K562 (cell line): Measurements from ENCODE around the gene GEMIN5. TPM values are rescaled to one million over a fixed set of nuclear protein-coding genes. Genes with fewer than 3 reads are reported as not detected.

ENCODE experiments used
- ATAC-seq: fragments of 200-7000 bp; cut with Tn5 transposase; 3 replicates; pipeline ENCODE4 v1.9.1; 2020; ENCODE audit warnings: moderate library complexity
- BruUV-seq: library from RNA; stranded (reverse); fragments of 400-500 nt; replicated peaks from 2 replicates; lab custom pipeline; 2021; lab: Mats Ljungman, UMichigan
- CTCF ChIA-PET: fragments of 300-600 bp; formaldehyde crosslinking; extraction: SDS; loops from one replicate; lab custom pipeline; 2021; ENCODE audit warnings: low intra/inter-chr PET ratio; lab: Yijun Ruan, JAX
- POLR2A ChIA-PET: fragments of 300-600, 350-650 bp; sonication (Branson Sonifier 250); formaldehyde crosslinking; extraction: SDS; loops from one replicate; lab custom pipeline; 2021; ENCODE audit warnings: antibody characterized with exemption, inconsistent platforms; lab: Yijun Ruan, JAX
- DNase-seq, 4 experiments: peaks; one replicate each; pipeline versions ENCODE4 v3.0.0 to v3.0.0-alpha.2; 2011 to 2018; ENCODE audit warnings: low spot score in 3 of 4, mixed read lengths in 3 of 4; ENCODE audit errors: extremely low read depth in 1 of 4
- FAIRE-seq: peaks from 2 replicates; lab custom pipeline; 2011; peaks lifted over from hg19 to GRCh38; lab: Jason Lieb, UNC
- H2AFZ ChIP-seq: 2 replicates; pipeline ENCODE4 v1.6.0; 2011; ENCODE audit warnings: low read depth, low read length, control low read depth, inconsistent platforms
- H3K27ac ChIP-seq: fragments of 200-600 bp; 3 replicates; pipeline ENCODE4 v1.8.0; 2011; ENCODE audit warnings: low read depth, mild to moderate bottlenecking, control low read depth, inconsistent platforms, low read length, moderate library complexity, mixed read lengths; ENCODE audit errors: extremely low read depth
- H3K27me3 ChIP-seq, 2 experiments: fragments of 300-600 bp in 1 of 2; 2 replicates in 1 of 2; 3 replicates in 1 of 2; pipeline versions ENCODE4 v1.6.0 to v1.8.0; 2011; ENCODE audit warnings: inconsistent platforms in 2 of 2, low read length in 2 of 2, mild to moderate bottlenecking in 1 of 2, mixed read lengths in 1 of 2, moderate library complexity in 1 of 2; ENCODE audit not compliant: control insufficient read depth in 2 of 2, insufficient read depth in 2 of 2
- H3K36me3 ChIP-seq: fragments of 300-600 bp; 3 replicates; pipeline ENCODE4 v1.8.0; 2011; ENCODE audit warnings: mild to moderate bottlenecking, low read length, inconsistent platforms; ENCODE audit not compliant: control insufficient read depth, insufficient read depth
- H3K4me1 ChIP-seq, 2 experiments: fragments of 200-600 bp in 1 of 2; replicated peaks in 1 of 2; 2 replicates in 1 of 2; 3 replicates in 1 of 2; pipeline versions ENCODE4 v1.5.1 to v1.8.0; 2011; ENCODE audit warnings: inconsistent platforms in 2 of 2, low read length in 2 of 2, mild to moderate bottlenecking in 1 of 2, mixed read lengths in 1 of 2, moderate library complexity in 1 of 2; ENCODE audit not compliant: control insufficient read depth in 2 of 2, insufficient read depth in 2 of 2
- H3K4me2 ChIP-seq: 2 replicates; pipeline ENCODE4 v1.6.1; 2011; ENCODE audit warnings: low read length, control low read depth, inconsistent platforms, mixed read lengths; ENCODE audit not compliant: insufficient read depth
- H3K4me3 ChIP-seq: fragments of 200-600 bp; sonication (generic), shearing (Covaris generic); 2 replicates; pipeline ENCODE4 v1.5.1; 2016; ENCODE audit warnings: control low read depth, inconsistent platforms
- H3K79me2 ChIP-seq: fragments of 200-600 bp; 3 replicates; pipeline ENCODE4 v1.8.0; 2011; ENCODE audit warnings: low read length, inconsistent platforms; ENCODE audit not compliant: control insufficient read depth, insufficient read depth
- H3K9ac ChIP-seq, 2 experiments: 2 replicates each; pipeline versions ENCODE4 v1.6.0 to v1.6.1; 2011; ENCODE audit warnings: low read depth in 2 of 2, low read length in 2 of 2, control low read depth in 1 of 2, inconsistent platforms in 1 of 2, mild to moderate bottlenecking in 1 of 2, mixed read lengths in 1 of 2; ENCODE audit not compliant: insufficient read depth in 1 of 2
- H3K9me1 ChIP-seq: one replicate; pipeline ENCODE4 v1.6.0; 2011; ENCODE audit warnings: inconsistent platforms, mild to moderate bottlenecking, low read length, moderate library complexity; ENCODE audit not compliant: control insufficient read depth, insufficient read depth
- H3K9me3 ChIP-seq: replicated peaks from 2 replicates; pipeline ENCODE4 v1.5.1; 2011; ENCODE audit warnings: low read depth, low read length, inconsistent platforms; ENCODE audit not compliant: control insufficient read depth, insufficient read depth
- H4K20me1 ChIP-seq: replicated peaks from 2 replicates; pipeline ENCODE4 v1.6.1; 2011; ENCODE audit warnings: low read length, inconsistent platforms, mixed read lengths; ENCODE audit not compliant: control insufficient read depth, insufficient read depth
- CREB1 ChIP-seq, 2 experiments: sonication (generic) in 1 of 2; formaldehyde crosslinking in 1 of 2; IDR thresholded peaks; 2 replicates each; pipeline versions ENCODE4 v1.6.1 to v1.8.0; 2012 to 2022; ENCODE audit warnings: inconsistent platforms in 1 of 2, mild to moderate bottlenecking in 1 of 2, missing genetic modification reagents in 1 of 2, moderate library complexity in 1 of 2
- WGBS: fragments of 100-300 bp; shearing (Covaris generic); methylation state at CpG from one replicate; pipeline ENCODE4 v1.1.6; 2016; ENCODE audit warnings: low coverage, mixed read lengths; ENCODE audit not compliant: insufficient coverage; ENCODE audit errors: missing lambda C conversion rate; 5-methylcytosine and 5-hydroxymethylcytosine counted together
- in situ Hi-C: fragments of 300-500 bp; cut with MboI; formaldehyde crosslinking; loops from 4 replicates; pipeline ENCODE4 v1.15.0; 2018; ENCODE audit warnings: inconsistent platforms, mixed read lengths
- intact Hi-C: fragments of 100-400 bp; cut with micrococcal nuclease; formaldehyde crosslinking; loops from 2 replicates; pipeline ENCODE4 v1.14.2; 2022
- polyA plus RNA-seq, 8 experiments: library from polyadenylated mRNA; depleted of rRNA in 4 of 8; stranded (reverse) in 5 of 8; unstranded in 3 of 8; fragments of >200 nt; fragmentation: Nextera tagmentation in 2 of 8; fragmentation: Illumina TruSeq in 1 of 8; extraction: Ambion mirVana in 2 of 8; extraction: Trizol in 1 of 8; gene quantifications; 2 replicates each; pipeline versions ENCODE4 v1.2.1 to v1.2.3, GENCODE V29; 2011 to 2014; ENCODE audit warnings: inconsistent platforms in 1 of 8, missing spikeins in 1 of 8
- total RNA-seq, 7 experiments: library from RNA; depleted of rRNA in 6 of 7; stranded (reverse); fragments of >200 nt in 6 of 7; fragmentation: Illumina TruSeq in 2 of 7; extraction: Trizol in 2 of 7; gene quantifications; 2 replicates each; pipeline versions ENCODE4 v1.2.1 to v1.2.3, GENCODE V29; 2011 to 2021; ENCODE audit warnings: low replicate concordance in 1 of 7
- TF ChIP-seq, protein P1 (sequence below): fragments of 450-650 bp; conservative IDR thresholded peaks from 2 replicates; pipeline ENCODE4 v1.6.1; 2016; ENCODE audit warnings: missing genetic modification characterization, low read depth, mild to moderate bottlenecking, missing compliant biosample characterization, moderate library complexity
- TF ChIP-seq, protein P2 (sequence below), 2 experiments: fragments of 200-800 bp in 1 of 2; sonication (Bioruptor generic) in 1 of 2; sonication (generic) in 1 of 2; formaldehyde crosslinking in 1 of 2; IDR thresholded peaks in 1 of 2; conservative IDR thresholded peaks in 1 of 2; 2 replicates each; pipeline versions ENCODE4 v1.5.0 to v1.6.1; 2016 to 2020; ENCODE audit warnings: missing compliant biosample characterization in 1 of 2, missing genetic modification characterization in 1 of 2, missing genetic modification reagents in 1 of 2

The GEMIN5 gene
- total and polyA plus RNA-seq, 9 of the 15 experiments (the other 6 are each of a cell fraction or from before 2014, with no cell fraction given): 10.3 to 48.2 (median 34.7) TPM

DNA sequence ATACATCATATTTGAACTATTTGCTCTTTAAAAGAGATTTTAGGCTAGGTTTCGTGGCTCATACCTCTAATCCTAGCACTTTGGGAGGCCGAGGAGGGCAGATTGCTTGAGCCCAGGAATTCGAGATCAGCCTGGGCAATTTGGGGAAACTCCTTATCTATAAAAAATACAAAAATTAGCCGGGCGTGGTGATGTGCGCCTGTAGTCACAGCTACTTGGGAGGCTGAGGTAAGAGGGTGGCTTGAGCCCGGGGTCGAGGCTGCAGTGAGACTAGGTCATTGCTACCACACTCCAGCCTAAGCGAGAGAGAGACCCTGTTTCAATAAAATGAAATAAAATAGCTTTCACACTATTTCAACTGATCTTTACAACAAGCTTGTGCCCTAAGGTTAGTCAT lies 2.4 kb upstream of the GEMIN5 start:
- WGBS: 69% methylated on average over 9 of the region's 9 CpGs
- POLR2A ChIA-PET: interaction anchor here (0.7 kb wide), 1 partner anchor 567 kb away, joined by 3 read pairs; no protein-coding TSS in a partner anchor
- in situ Hi-C loops (no loop called here), intact Hi-C loops (loop anchor here (5.0 kb wide), 1 partner anchor 288 kb away; no protein-coding TSS in a partner anchor)
- Histone ChIP-seq H4K20me1 (0 out of 2 replicates have a peak, but pooled peaks cover 5% of the 10 kb centered on the region), H3K36me3 (peaks cover 17% of the 10 kb centered on the region), H3K9me3 (no peaks in the 10 kb centered on the region), H3K9ac (peak overlapping the region in 1 of 2 experiments; percentile 91; a peak in 3 of 4 replicates), H2AFZ (peak overlapping the region; percentile 92), H3K4me2 (peak overlapping the region; percentile 97), H3K4me1 (peaks cover 26 to 32% of the 10 kb centered on the region in 2 experiments; a peak in 4 of 5 replicates)
- CTCF ChIA-PET: no interaction called here
- no peak for ATAC-seq
- TF ChIP-seq, protein P1, sequence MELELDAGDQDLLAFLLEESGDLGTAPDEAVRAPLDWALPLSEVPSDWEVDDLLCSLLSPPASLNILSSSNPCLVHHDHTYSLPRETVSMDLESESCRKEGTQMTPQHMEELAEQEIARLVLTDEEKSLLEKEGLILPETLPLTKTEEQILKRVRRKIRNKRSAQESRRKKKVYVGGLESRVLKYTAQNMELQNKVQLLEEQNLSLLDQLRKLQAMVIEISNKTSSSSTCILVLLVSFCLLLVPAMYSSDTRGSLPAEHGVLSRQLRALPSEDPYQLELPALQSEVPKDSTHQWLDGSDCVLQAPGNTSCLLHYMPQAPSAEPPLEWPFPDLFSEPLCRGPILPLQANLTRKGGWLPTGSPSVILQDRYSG (tag): peak; percentile 29; the same call in 1 of the 2 replicates
- TF ChIP-seq, protein P2, sequence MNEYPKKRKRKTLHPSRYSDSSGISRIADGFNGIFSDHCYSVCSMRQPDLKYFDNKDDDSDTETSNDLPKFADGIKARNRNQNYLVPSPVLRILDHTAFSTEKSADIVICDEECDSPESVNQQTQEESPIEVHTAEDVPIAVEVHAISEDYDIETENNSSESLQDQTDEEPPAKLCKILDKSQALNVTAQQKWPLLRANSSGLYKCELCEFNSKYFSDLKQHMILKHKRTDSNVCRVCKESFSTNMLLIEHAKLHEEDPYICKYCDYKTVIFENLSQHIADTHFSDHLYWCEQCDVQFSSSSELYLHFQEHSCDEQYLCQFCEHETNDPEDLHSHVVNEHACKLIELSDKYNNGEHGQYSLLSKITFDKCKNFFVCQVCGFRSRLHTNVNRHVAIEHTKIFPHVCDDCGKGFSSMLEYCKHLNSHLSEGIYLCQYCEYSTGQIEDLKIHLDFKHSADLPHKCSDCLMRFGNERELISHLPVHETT (CRISPR knock-in tag; conservative IDR thresholded peaks at IDR 0.05 in 1 of 2, IDR thresholded peaks at IDR 0.05 in 1 of 2): no peak
- TF ChIP-seq CREB1 (IDR thresholded peaks at IDR 0.05): no peak
- 0 out of 2 replicates have a peak, but pooled peaks have one; percentile 12 for TF ChIP-seq CREB1 (CRISPR knock-in tag; IDR thresholded peaks at IDR 0.05)
- TF ChIP-seq, all 486 proteins: peak for 2
- peak overlapping the region; percentile 69; the same call in 1 of the 2 replicates for H3K4me3 ChIP-seq
- BruUV-seq: no TSS peak
- H3K27ac ChIP-seq: peak overlapping the region; percentile 79
- DNase-seq: no peak
- no peaks in the 10 kb centered on the region for H3K27me3 ChIP-seq
- FAIRE-seq: no peak
- no peaks in the 10 kb centered on the region for H3K9me1 ChIP-seq
- peaks cover 72% of the 10 kb centered on the region for H3K79me2 ChIP-seq
